Kidney (tissue), 14 donors: ENCODE measurements around the gene AGBL4. TPM values are rescaled to one million over a fixed set of nuclear protein-coding genes. Genes with fewer than 3 reads are reported as not detected.

Experiments used
- DNase-seq, 5 donors: peaks; one replicate each; pipeline ENCODE4 v3.0.0-alpha.2; 2013 to 2020
- FAIRE-seq: peaks from 2 replicates; lab custom pipeline; 2012; peaks lifted over from hg19 to GRCh38; lab: Jason Lieb, UNC
- H3K27ac ChIP-seq, 2 donors: one replicate each; pipeline ENCODE4 v1.7.0; 2013; ENCODE audit warnings: low read depth in 2 of 2, low read length in 2 of 2, inconsistent platforms in 1 of 2
- H3K27me3 ChIP-seq: one replicate; pipeline ENCODE4 v1.7.1; 2013; ENCODE audit warnings: low read length, inconsistent platforms; ENCODE audit not compliant: control insufficient read depth, insufficient read depth
- H3K36me3 ChIP-seq, 3 donors: one replicate each; pipeline versions ENCODE4 v1.7.0 to v1.7.1; 2013; ENCODE audit warnings: low read length in 3 of 3, control low read depth in 1 of 3, inconsistent platforms in 1 of 3; ENCODE audit not compliant: insufficient read depth in 3 of 3, control insufficient read depth in 2 of 3
- H3K4me1 ChIP-seq, 3 donors: one replicate each; pipeline versions ENCODE4 v1.7.0 to v1.7.1; 2013; ENCODE audit warnings: low read length in 3 of 3, inconsistent platforms in 1 of 3, low read depth in 1 of 3; ENCODE audit not compliant: control insufficient read depth in 2 of 3, insufficient read depth in 2 of 3
- H3K4me3 ChIP-seq, 3 donors: one replicate each; pipeline versions ENCODE4 v1.7.0 to v1.8.1; 2013; ENCODE audit warnings: low read length in 3 of 3, control low read depth in 1 of 3, inconsistent platforms in 1 of 3
- H3K9ac ChIP-seq, 3 donors: one replicate each; pipeline versions ENCODE4 v1.7.0 to v1.7.1; 2013; ENCODE audit warnings: low read length in 3 of 3, control low read depth in 1 of 3, inconsistent platforms in 1 of 3
- H3K9me3 ChIP-seq, 3 donors: one replicate each; pipeline versions ENCODE4 v1.7.0 to v1.7.1; 2013; ENCODE audit warnings: low read length in 3 of 3, control low read depth in 1 of 3, inconsistent platforms in 1 of 3; ENCODE audit not compliant: control insufficient read depth in 2 of 3, insufficient read depth in 1 of 3
- CTCF ChIP-seq: IDR thresholded peaks from 3 replicates; pipeline ENCODE4 v1.5.1; 2012; ENCODE audit warnings: mild to moderate bottlenecking, moderate library complexity, borderline replicate concordance; ENCODE audit not compliant: insufficient read depth; ENCODE audit errors: extremely low read depth
- intact Hi-C: fragments of 100-400 bp; cut with DNase I; formaldehyde crosslinking; loops from one replicate; pipeline ENCODE4 v1.11.1; 2022
- polyA plus RNA-seq: library from polyadenylated mRNA; stranded (reverse); fragments of 350-450 nt; fragmentation: Illumina TruSeq; extraction: RNeasy Lipid Tissue Mini Kit (QIAGEN cat#74804); gene quantifications from one replicate; pipeline ENCODE4 v1.2.3, GENCODE V29; 2014; ENCODE audit warnings: low read depth, low replicate concordance; ENCODE audit not compliant: insufficient read depth
- total RNA-seq: library from RNA; stranded (reverse); fragmentation: NEBNext Ultra II Directional; extraction: Animal tissue kit (Norgen Biotek cat#: 25700); gene quantifications from one replicate; pipeline ENCODE4 v1.2.1, GENCODE V29; 2021
- donor health status: control.
- donor health status: control.
- donor health status: control.
- donor health status: control.
- donor health status: control.
- donor health status: DM: yes; HTN: yes; CAD: no.
- donor health status: Normal renal cell carcinoma (clear cell type).

AGBL4 gene
- total and polyA plus RNA-seq, 2 donors from 2014 or later = 1.5 to 2.7 TPM

DNA sequence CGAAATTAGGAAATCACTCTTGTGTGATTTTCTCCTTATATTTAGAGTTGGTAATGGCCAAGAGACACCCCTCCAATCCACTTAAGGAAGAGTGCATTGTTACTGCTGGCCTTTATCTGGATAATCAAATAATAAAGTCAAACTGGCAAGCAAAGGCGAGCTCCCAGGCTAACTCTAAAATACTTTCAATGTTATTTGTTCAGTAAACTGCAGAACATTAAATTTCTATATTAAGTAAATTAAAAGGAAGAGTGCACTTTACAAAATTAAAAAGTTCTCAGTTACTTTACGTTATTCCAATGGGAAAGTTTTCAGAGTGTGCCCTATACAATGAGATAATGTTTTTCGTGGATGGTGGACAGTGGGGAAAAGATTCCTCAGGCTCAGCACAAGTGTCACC lies 684.7 kb downstream of the AGBL4 start:
- no peak for TF ChIP-seq CTCF
- Histone ChIP-seq H3K27me3 (no peaks in the 10 kb centered on the region), H3K9ac (no peak overlapping the region), H3K4me1 (no peaks in the 10 kb centered on the region), H3K36me3 (no peaks in the 10 kb centered on the region), H3K4me3 (no peak overlapping the region), H3K9me3 (no peaks in the 10 kb centered on the region), H3K27ac (no peak overlapping the region)
- no peak for FAIRE-seq
- no peak for DNase-seq
- intact Hi-C loops = no loop called here

DNA sequence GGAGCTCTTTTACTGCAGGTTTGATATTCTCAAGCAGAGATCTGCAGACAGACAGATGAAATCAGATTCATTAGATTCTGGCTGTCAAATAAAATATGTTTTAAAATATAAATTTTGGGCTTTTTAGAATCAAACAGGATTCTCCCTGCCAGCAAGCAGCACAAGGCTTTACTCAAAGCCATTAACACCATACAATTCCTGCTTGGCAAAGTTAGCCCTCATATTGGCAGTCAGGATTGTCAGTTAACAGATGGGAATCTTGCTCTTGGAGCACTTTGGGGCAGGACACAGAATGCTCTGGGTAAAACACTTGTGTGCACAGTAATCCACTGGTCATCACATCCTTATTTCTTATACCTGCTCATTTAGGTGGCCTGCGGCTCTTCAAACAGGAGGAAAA lies 686.5 kb downstream of the AGBL4 start:
- H3K9ac ChIP-seq = no peak overlapping the region
- no peaks in the 10 kb centered on the region for H3K36me3 ChIP-seq
- no peaks in the 10 kb centered on the region for H3K27me3 ChIP-seq
- H3K27ac ChIP-seq = no peak overlapping the region
- intact Hi-C loops = no loop called here
- no peak overlapping the region for H3K4me3 ChIP-seq
- no peak for TF ChIP-seq CTCF
- FAIRE-seq (no peak), DNase-seq (no peak)
- no peaks in the 10 kb centered on the region for H3K4me1 ChIP-seq
- no peaks in the 10 kb centered on the region for H3K9me3 ChIP-seq

- FAIRE-seq = no peak
- intact Hi-C loops = no loop called here
- no peaks in the 10 kb centered on the region for H3K27me3 ChIP-seq
- no peak overlapping the region for H3K9ac ChIP-seq
- no peaks in the 10 kb centered on the region for H3K36me3 ChIP-seq
- no peak for TF ChIP-seq CTCF
- DNase-seq = no peak
- H3K4me1 ChIP-seq = no peaks in the 10 kb centered on the region
- no peak overlapping the region for H3K27ac ChIP-seq
- no peak overlapping the region for H3K4me3 ChIP-seq
- H3K9me3 ChIP-seq = no peaks in the 10 kb centered on the region
Measured at GRCh38 chr1:49333906-49334305, 689.8 kb downstream of the AGBL4 start.

DNA sequence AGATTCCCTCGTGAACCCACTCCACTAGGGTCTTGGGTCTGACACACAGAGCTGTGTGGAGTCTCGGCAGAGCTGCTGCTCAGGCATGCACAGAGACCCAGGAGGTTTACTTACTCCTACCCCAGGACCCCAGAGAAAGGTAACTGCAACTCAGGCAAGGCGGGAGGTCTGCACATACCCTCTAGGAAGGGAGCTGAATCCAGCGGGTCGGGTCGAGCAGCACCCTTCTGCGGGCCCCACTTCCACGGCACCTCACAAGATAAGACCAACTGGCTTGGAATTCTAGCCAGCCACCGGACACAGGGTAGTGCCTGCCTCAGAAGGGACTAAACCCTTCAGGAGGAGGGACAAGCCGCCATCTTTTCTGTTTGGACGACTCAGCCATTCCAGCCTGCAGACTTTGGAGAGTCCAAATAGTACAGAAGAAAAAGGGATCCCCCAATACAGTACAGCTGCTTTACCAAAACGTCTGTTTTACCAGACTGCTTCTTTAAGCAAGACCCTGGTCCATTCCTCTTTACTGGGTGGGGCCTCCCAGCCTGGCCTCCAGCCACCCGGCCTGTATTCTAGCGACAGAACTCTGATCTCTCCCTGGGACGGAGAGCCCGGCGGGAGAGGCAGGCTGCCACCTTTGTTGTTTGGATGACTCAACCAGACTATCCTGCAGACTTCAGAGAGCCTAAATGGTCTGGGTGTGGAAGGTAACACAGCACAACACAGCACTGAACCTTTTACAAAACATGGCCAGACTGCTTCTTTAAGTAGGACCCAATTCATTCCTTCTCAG lies 692.5 kb downstream of the AGBL4 start:
- H3K9me3 ChIP-seq = no peaks in the 10 kb centered on the region
- H3K27me3 ChIP-seq = no peaks in the 10 kb centered on the region
- H3K9ac ChIP-seq = no peak overlapping the region
- no peak for TF ChIP-seq CTCF
- no peaks in the 10 kb centered on the region for H3K4me1 ChIP-seq
- no peak for FAIRE-seq
- DNase-seq = peak in 1 of 5 donors; percentile 59
- H3K4me3 ChIP-seq = no peak overlapping the region
- no peak overlapping the region for H3K27ac ChIP-seq
- intact Hi-C loops = no loop called here
- no peaks in the 10 kb centered on the region for H3K36me3 ChIP-seq
